Tibial artery (tissue), 4 donors: ENCODE measurements around the gene RORC.

Source experiments
- DNase-seq, 2 donors: peaks; one replicate each; pipeline ENCODE4 v3.0.0-alpha.2; 2019
- H3K27ac ChIP-seq, 2 donors: fragments of 200-600 bp; sonication (generic) in 1 of 2; 1 replicate in 1 of 2; 2 replicates in 1 of 2; pipeline ENCODE4 v1.5.1; 2018 to 2019; ENCODE audit warnings: mild to moderate bottlenecking in 1 of 2
- H3K27me3 ChIP-seq, 2 donors: fragments of 200-600 bp; sonication (generic) in 1 of 2; one replicate each; pipeline versions ENCODE4 v1.5.1 to v1.6.0; 2016 to 2019
- H3K36me3 ChIP-seq, 3 donors: fragments of 200-600 bp; sonication (generic) in 2 of 3; one replicate each; pipeline ENCODE4 v1.5.1; 2016 to 2019; ENCODE audit warnings: mild to moderate bottlenecking in 2 of 3
- H3K4me1 ChIP-seq, 4 donors: fragments of 200-600 bp; sonication (generic) in 2 of 4; 1 replicate in 3 of 4; 2 replicates in 1 of 4; pipeline ENCODE4 v1.5.1; 2016 to 2019
- H3K4me3 ChIP-seq, 2 donors: fragments of 200-600 bp; sonication (generic) in 1 of 2; 1 replicate in 1 of 2; 2 replicates in 1 of 2; pipeline ENCODE4 v1.5.1; 2018 to 2019; ENCODE audit warnings: mild to moderate bottlenecking in 2 of 2
- H3K9me3 ChIP-seq, 3 donors: fragments of 200-600 bp; sonication (generic) in 1 of 3; one replicate each; pipeline ENCODE4 v1.5.1; 2016 to 2019
- intact Hi-C: fragments of 100-400 bp; cut with DNase I; formaldehyde crosslinking; loops from one replicate; pipeline ENCODE4 v1.15.0; 2023; ENCODE audit warnings: low total_unique reads
- TF ChIP-seq, protein P1 (sequence below), 2 experiments: fragments of 200-600 bp in 1 of 2; fragments of 450-650 bp in 1 of 2; IDR thresholded peaks; one replicate each; pipeline ENCODE4 v1.5.1; 2017 to 2019; ENCODE audit warnings: antibody characterized with exemption in 2 of 2, mild to moderate bottlenecking in 1 of 2, moderate library complexity in 1 of 2

Gene RORC

DNA sequence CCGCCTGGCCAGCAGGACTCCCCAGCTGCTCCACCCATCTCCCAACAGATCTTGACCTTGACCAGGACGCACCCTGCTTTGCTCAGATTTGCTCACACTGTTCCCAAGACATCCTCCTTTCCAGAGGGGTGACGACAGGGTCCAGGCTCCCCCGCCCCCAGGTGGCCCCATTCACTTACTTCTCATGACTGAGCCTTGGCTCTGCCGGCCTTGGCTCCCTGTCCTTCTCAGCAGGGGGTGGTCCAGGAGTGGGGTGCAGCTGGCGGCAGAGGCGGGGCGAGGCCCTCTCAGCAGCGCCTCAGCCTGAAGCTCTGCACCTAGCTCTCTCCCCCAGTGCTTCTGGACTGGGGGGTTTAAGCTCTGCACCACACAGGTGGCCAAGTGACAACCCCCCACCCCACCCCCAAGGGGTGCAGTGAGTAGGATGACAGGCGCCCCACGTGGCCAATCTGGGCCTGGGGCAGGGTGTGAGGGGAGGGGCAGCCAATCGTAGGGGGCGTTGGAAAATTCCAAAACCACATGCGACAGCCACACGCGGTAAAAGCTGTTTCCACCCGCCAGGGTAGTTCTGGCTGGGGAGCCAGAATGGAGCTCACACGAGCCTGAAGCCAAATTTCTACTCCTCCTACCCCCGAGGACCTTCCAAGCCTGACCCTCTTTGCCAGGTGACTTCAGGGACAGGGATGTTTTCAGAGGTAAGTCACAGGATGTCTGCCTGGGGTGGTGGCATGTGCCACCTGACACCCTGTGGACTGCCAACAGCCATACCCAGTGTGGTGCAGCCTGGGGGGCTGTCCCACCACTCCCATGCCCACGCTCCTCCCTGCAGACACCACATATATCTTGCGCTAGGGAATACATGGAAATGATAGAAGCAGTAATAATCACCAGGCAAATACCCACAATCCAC lies 5.6 kb downstream of the RORC start:
- no peak for DNase-seq
- TF ChIP-seq, protein P1, sequence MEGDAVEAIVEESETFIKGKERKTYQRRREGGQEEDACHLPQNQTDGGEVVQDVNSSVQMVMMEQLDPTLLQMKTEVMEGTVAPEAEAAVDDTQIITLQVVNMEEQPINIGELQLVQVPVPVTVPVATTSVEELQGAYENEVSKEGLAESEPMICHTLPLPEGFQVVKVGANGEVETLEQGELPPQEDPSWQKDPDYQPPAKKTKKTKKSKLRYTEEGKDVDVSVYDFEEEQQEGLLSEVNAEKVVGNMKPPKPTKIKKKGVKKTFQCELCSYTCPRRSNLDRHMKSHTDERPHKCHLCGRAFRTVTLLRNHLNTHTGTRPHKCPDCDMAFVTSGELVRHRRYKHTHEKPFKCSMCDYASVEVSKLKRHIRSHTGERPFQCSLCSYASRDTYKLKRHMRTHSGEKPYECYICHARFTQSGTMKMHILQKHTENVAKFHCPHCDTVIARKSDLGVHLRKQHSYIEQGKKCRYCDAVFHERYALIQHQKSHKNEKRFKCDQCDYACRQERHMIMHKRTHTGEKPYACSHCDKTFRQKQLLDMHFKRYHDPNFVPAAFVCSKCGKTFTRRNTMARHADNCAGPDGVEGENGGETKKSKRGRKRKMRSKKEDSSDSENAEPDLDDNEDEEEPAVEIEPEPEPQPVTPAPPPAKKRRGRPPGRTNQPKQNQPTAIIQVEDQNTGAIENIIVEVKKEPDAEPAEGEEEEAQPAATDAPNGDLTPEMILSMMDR (IDR thresholded peaks at IDR 0.05): no peak
- intact Hi-C loops: no loop called here
- Histone ChIP-seq H3K36me3 (no peaks in the 10 kb centered on the region), H3K4me1 (peaks cover 0 to 14% (median 0%) of the 10 kb centered on the region in 4 donors), H3K4me3 (no peak overlapping the region), H3K9me3 (no peaks in the 10 kb centered on the region), H3K27ac (no peak overlapping the region), H3K27me3 (peaks cover 0 to 38% of the 10 kb centered on the region in 2 donors)

DNA sequence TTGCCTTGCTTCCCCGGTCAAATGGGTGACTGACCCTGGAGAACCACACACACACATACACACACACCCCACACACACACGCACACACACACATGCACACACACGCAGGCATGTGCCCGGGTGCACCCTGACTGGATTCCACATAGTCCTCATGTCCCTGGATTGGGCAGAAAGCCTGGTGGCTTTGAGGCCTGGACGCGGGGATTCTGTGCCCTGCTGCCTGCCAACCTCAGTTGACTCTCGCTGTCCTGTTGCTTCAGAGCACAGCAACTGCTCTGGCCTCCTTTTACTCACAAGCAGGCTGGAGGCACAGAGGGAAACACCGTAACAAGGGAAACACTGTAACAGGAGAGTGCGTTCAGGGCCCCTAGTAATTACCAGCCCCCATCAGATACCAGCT lies 6.4 kb downstream of the RORC start:
- Histone ChIP-seq H3K9me3 (no peaks in the 10 kb centered on the region), H3K4me3 (no peak overlapping the region), H3K36me3 (no peaks in the 10 kb centered on the region), H3K27me3 (peaks cover 0 to 30% of the 10 kb centered on the region in 2 donors), H3K4me1 (peaks cover 0 to 17% (median 0%) of the 10 kb centered on the region in 4 donors), H3K27ac (no peak overlapping the region)
- intact Hi-C loops: no loop called here
- TF ChIP-seq, protein P1 (IDR thresholded peaks at IDR 0.05): no peak
- DNase-seq: no peak

DNA sequence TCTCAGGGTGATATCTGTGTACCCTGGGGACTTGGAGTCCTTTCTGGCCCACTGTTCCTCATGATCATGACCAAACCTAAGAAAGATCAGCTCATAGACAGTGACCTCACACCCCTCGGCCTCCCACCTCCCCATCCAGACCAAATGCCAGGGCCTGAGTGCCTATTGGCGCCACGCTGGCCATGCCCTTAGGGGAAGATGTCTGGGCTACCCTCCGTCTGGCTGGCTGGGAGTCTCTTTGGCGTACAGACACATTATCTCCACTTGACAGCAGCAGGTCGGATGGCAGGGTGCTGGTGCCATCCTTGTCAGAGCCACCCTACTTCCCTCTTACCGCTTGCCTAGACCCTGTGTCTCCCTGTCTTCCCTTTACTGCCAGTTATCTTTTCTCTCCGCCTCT lies 8.4 kb downstream of the RORC start:
- H3K36me3 ChIP-seq: no peaks in the 10 kb centered on the region
- peaks cover 0 to 23% of the 10 kb centered on the region in 2 donors for H3K27me3 ChIP-seq
- TF ChIP-seq, protein P1 (IDR thresholded peaks at IDR 0.05): no peak
- intact Hi-C loops: no loop called here
- DNase-seq: no peak
- H3K4me1 ChIP-seq: peaks cover 0 to 3% (median 0%) of the 10 kb centered on the region in 4 donors
- no peak overlapping the region for H3K27ac ChIP-seq
- no peaks in the 10 kb centered on the region for H3K9me3 ChIP-seq
- H3K4me3 ChIP-seq: no peak overlapping the region

DNA sequence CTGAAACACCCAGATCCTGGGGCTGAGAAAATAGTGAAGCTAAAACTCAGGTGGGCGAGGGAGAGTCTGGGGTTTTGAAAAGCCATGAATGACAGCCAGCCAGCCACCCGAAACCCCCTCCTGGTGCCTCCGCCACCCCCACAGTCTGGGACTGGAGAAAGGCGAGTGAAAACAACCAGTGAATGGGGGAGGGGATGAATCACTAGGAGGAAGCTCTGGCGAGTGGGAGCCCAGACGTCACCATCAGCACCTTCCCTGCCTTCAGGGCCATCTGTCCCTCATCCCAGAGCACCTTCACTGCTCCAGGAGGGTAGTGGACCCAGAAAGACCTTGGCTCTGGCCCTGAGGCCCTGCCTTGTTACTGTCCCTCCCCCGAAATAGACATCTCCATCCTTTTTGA lies 9.2 kb downstream of the RORC start:
- intact Hi-C loops: no loop called here
- H3K27ac ChIP-seq: no peak overlapping the region
- H3K9me3 ChIP-seq: no peaks in the 10 kb centered on the region
- H3K4me1 ChIP-seq: peaks cover 0 to 2% (median 0%) of the 10 kb centered on the region in 4 donors
- no peak for DNase-seq
- H3K27me3 ChIP-seq: peaks cover 0 to 19% of the 10 kb centered on the region in 2 donors
- TF ChIP-seq, protein P1 (IDR thresholded peaks at IDR 0.05): no peak
- no peaks in the 10 kb centered on the region for H3K36me3 ChIP-seq
- no peak overlapping the region for H3K4me3 ChIP-seq

DNA sequence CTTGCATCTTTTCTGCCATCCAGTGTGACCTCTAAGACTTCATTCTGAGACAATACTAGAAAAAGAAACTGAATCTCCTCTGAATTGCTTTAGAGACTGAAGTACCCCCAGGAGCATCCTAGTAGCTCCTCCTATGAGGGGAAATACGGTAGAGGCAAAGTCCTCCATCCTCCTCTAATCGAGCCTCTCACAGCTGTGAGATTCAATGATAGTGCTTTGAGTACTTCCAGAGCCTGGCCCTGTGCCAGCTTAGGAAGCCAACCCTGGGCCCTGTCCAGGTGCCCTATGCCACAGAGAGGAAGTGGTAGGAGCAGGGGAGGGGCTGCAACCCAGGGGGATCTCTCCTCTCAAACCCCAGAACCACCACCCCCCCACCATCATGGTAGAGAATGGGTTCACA lies 10.7 kb downstream of the RORC start:
- Histone ChIP-seq H3K27me3 (peaks cover 0 to 12% of the 10 kb centered on the region in 2 donors), H3K36me3 (no peaks in the 10 kb centered on the region), H3K9me3 (no peaks in the 10 kb centered on the region), H3K4me1 (peaks cover 0 to 2% (median 0%) of the 10 kb centered on the region in 4 donors), H3K4me3 (no peak overlapping the region), H3K27ac (no peak overlapping the region)
- TF ChIP-seq, protein P1 (IDR thresholded peaks at IDR 0.05): no peak
- intact Hi-C loops: no loop called here
- DNase-seq: no peak
